Measurements from ENCODE around the gene ITGB1. TPM values are rescaled to one million over a fixed set of nuclear protein-coding genes. Genes with fewer than 3 reads are reported as not detected.

ITGB1 gene
- 439 and 441 TPM in 2 replicates for total RNA-seq (2014; rRNA removed; shearing (Covaris generic))
- polyA plus RNA-seq (2016; fragmentation: Nextera tagmentation; extraction: Ambion mirVana), result 309 and 317 TPM in 2 replicates
- long read RNA-seq, transcript ITGB1-201 (16 exons, 3,640 nt), result major isoform, 13 of 73 reads
- long read RNA-seq, partial matches to known transcripts, result 50 of 73 reads
- long read RNA-seq, other reads (novel, unspliced or antisense), result 9 of 73 reads

DNA sequence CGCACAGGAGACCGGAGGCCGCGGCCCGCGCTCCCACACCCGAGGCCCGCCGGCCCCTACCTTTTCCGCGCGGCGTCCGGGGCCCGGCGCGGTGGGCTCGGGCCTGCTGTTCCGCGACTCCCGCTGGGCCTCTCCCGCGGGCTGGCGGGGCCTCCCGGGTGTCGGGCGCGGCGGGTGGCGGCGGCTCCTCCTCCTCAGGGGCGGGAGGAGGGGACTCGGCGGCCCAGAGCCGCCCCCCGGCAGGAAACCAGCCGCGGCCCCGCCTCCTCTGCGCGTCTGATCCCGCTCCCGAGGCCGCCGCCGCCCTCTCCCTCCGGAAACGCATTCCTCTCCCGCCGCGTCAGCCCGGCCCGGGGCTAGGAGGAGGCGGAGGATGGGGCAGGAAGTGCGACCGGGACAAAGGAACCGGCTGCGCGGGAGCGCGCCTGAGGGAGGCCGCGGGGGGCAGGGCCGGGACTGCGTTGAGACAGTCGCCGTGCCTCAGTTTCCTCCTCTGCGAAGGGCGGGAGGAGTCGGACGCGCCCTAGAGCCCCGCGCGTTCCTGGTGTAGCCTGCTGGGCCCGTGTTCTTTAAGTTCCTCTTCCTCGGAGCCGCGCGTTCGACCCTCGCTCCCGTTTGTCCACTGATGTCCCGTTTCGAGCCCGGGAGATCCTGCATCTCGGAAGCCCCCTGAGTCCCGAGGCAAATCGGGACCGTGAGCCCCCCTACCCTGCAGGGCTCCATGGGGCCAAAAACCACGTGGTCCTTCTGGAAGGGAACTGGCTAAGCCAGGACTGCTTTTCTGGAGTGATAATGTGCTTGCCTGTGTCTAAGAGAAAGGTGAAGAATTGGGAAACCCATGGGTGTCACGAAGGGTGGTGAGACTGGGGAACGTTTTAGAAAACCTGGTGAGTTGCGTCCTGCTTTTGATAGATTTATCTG lies at the start of gene ITGB1:
ITGB1 (minus strand) TSS at position 146 of the 921 bp plus-strand sequence. CDS start 22,672 bp downstream, outside the sequence.
- Histone ChIP-seq H3K79me2 (replicated peaks; ENCODE audit: insufficient read depth) (peaks cover 61% of the 10 kb centered on the region), H2AFZ (no peak within 1 kb of the TSS), H3F3A (replicated peaks; ENCODE audit: low read depth) (no peaks in the 10 kb centered on the region), H3K4me2 (peak within 1 kb of the TSS; percentile 92), H3K9me2 (ENCODE audit: insufficient read depth) (no peaks in the 10 kb centered on the region), H3K36me3 (ENCODE audit: insufficient read depth) (no peaks in the 10 kb centered on the region), H3K4me1 (ENCODE audit: insufficient read depth) (peaks cover 59% of the 10 kb centered on the region), H4K20me1 (replicated peaks; ENCODE audit: insufficient read depth) (peaks cover 20% of the 10 kb centered on the region), H3K27ac (ENCODE audit: low read depth) (peak within 1 kb of the TSS; percentile 99), H3K27me3 (ENCODE audit: insufficient read depth) (no peaks in the 10 kb centered on the region), H3K4me3 (peak within 1 kb of the TSS; percentile 76)
- Mint-ChIP-seq H3K4me1 (peaks cover 70% of the 10 kb centered on the region), H3K27ac (peak within 1 kb of the TSS; percentile 99), H3K9me3 (no peaks in the 10 kb centered on the region; the same call in 2 of the 3 replicates), H3K4me3 (peak within 1 kb of the TSS; percentile 84), H3K36me3 (ENCODE audit: low read depth) (no peaks in the 10 kb centered on the region), H3K27me3 (ENCODE audit: insufficient read depth, low read depth, poor library complexity) (peaks cover 9% of the 10 kb centered on the region)
- DNase-seq (ENCODE audit: low spot score) (peak; percentile 98), ATAC-seq (peak; percentile 83)
- TF ChIP-seq CREB1 (CRISPR knock-in tag; IDR thresholded peaks at IDR 0.05; ENCODE audit: low read depth), result peak; percentile 68
- no peak for TF ChIP-seq EZH2phosphoT487 (IDR thresholded peaks at IDR 0.05; ENCODE audit: unreplicated experiment)
- TF ChIP-seq POLR2AphosphoS5 (IDR thresholded peaks at IDR 0.05; ENCODE audit: low read depth), result peak; percentile 69
- TF ChIP-seq REST (IDR thresholded peaks at IDR 0.05; ENCODE audit: unreplicated experiment), result peak; percentile 9
- no peak for TF ChIP-seq STAT1 (IDR thresholded peaks at IDR 0.05; ENCODE audit: unreplicated experiment)
- TF ChIP-seq EZH2 (IDR thresholded peaks at IDR 0.05; ENCODE audit: low read depth, unreplicated experiment), result no peak
- no peak for TF ChIP-seq JUNB (IDR thresholded peaks at IDR 0.05; ENCODE audit: unreplicated experiment)
- TF ChIP-seq ZNF114 (CRISPR knock-in tag; IDR thresholded peaks at IDR 0.05), result no peak
- TF ChIP-seq, protein P1, sequence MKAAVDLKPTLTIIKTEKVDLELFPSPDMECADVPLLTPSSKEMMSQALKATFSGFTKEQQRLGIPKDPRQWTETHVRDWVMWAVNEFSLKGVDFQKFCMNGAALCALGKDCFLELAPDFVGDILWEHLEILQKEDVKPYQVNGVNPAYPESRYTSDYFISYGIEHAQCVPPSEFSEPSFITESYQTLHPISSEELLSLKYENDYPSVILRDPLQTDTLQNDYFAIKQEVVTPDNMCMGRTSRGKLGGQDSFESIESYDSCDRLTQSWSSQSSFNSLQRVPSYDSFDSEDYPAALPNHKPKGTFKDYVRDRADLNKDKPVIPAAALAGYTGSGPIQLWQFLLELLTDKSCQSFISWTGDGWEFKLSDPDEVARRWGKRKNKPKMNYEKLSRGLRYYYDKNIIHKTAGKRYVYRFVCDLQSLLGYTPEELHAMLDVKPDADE (IDR thresholded peaks at IDR 0.05), result peak; percentile 86
